WTC11 (cell line): Measurements from ENCODE around the gene POLDIP2.

Experiments used
- ATF3 ChIP-seq: sonication (generic); formaldehyde crosslinking; conservative IDR thresholded peaks from 2 replicates; pipeline ENCODE4 v1.8.1; 2022; ENCODE audit warnings: mild to moderate bottlenecking, missing genetic modification reagents
- MLX ChIP-seq: sonication (generic); formaldehyde crosslinking; IDR thresholded peaks from 2 replicates; pipeline ENCODE4 v1.8.1; 2023; ENCODE audit warnings: mild to moderate bottlenecking, missing genetic modification reagents, moderate library complexity
- NFYB ChIP-seq: sonication (generic); formaldehyde crosslinking; conservative IDR thresholded peaks from 2 replicates; pipeline ENCODE4 v1.8.0; 2022; ENCODE audit warnings: low read depth, missing genetic modification reagents
- STAT6 ChIP-seq: sonication (generic); formaldehyde crosslinking; conservative IDR thresholded peaks from 2 replicates; pipeline ENCODE4 v1.8.1; 2023; ENCODE audit warnings: mild to moderate bottlenecking, low read depth, missing genetic modification reagents, moderate library complexity
- ZNF121 ChIP-seq: sonication (generic); formaldehyde crosslinking; IDR thresholded peaks from 2 replicates; pipeline ENCODE4 v1.8.0; 2023; ENCODE audit warnings: missing genetic modification reagents
- TF ChIP-seq, protein P1 (sequence below): fragments of 200-600 bp; IDR thresholded peaks from 2 replicates; pipeline ENCODE4 v1.8.0; 2022; ENCODE audit warnings: antibody characterized with exemption

DNA sequence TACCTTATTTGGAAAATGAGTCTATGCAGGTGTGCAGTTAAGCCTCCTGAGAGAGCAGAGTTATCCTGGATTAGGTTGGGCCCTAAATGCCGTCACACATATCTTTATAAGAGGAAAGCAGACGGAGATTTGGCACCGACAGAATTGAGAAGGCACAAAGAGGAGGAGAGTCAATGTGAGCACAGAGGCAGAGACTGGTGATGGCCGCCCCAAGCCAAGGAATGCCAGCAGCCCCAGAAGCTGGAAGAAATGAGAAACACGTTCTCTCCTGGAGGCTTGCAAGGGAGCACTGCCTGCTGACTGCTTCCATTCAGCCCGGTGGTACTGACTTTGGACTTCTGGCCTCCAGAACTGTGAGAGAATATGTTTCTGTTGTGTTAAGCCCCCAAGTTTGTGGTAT lies 45.5 kb upstream of the POLDIP2 start:
- TF ChIP-seq MLX (CRISPR knock-in tag): no peak
- no peak for TF ChIP-seq STAT6 (CRISPR knock-in tag)
- no peak for TF ChIP-seq ZNF121 (CRISPR knock-in tag)
- TF ChIP-seq, protein P1, sequence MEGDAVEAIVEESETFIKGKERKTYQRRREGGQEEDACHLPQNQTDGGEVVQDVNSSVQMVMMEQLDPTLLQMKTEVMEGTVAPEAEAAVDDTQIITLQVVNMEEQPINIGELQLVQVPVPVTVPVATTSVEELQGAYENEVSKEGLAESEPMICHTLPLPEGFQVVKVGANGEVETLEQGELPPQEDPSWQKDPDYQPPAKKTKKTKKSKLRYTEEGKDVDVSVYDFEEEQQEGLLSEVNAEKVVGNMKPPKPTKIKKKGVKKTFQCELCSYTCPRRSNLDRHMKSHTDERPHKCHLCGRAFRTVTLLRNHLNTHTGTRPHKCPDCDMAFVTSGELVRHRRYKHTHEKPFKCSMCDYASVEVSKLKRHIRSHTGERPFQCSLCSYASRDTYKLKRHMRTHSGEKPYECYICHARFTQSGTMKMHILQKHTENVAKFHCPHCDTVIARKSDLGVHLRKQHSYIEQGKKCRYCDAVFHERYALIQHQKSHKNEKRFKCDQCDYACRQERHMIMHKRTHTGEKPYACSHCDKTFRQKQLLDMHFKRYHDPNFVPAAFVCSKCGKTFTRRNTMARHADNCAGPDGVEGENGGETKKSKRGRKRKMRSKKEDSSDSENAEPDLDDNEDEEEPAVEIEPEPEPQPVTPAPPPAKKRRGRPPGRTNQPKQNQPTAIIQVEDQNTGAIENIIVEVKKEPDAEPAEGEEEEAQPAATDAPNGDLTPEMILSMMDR: no peak
- TF ChIP-seq NFYB (CRISPR knock-in tag): no peak
- no peak for TF ChIP-seq ATF3 (CRISPR knock-in tag)
